H1 (cell line): ENCODE measurements around the gene ARPC3. TPM values are rescaled to one million over a fixed set of nuclear protein-coding genes. Genes with fewer than 3 reads are reported as not detected.

Experiments used
- CTCF ChIA-PET: fragments of 300-600 bp; sonication (Branson Sonifier 250); formaldehyde crosslinking; loops from one replicate; lab custom pipeline; 2021; ENCODE audit not compliant: partially characterized antibody; lab: Charles Lee
- POLR2A ChIA-PET: fragments of 300-600 bp; sonication (Branson Sonifier 250); formaldehyde crosslinking; loops from one replicate; lab custom pipeline; 2021; ENCODE audit warnings: inconsistent platforms; ENCODE audit not compliant: partially characterized antibody; lab: Charles Lee
- DNase-seq, 2 experiments: peaks; one replicate each; pipeline versions ENCODE4 v3.0.0 to v3.0.0-alpha.2; 2010 to 2022; ENCODE audit warnings: low spot score in 2 of 2, low read depth in 1 of 2, mixed read lengths in 1 of 2
- FAIRE-seq: peaks from 2 replicates; lab custom pipeline; 2011; peaks lifted over from hg19 to GRCh38; lab: Jason Lieb, UNC
- H2AFZ ChIP-seq: 2 replicates; pipeline ENCODE4 v1.8.1; 2012; ENCODE audit warnings: low read length, inconsistent platforms
- H2AK5ac ChIP-seq: 2 replicates; pipeline ENCODE4 v1.6.1; 2013; ENCODE audit warnings: low read depth, low read length
- H2BK120ac ChIP-seq: replicated peaks from 2 replicates; pipeline ENCODE3; 2013; ENCODE audit warnings: low read depth, low read length, inconsistent platforms
- H2BK12ac ChIP-seq: 2 replicates; pipeline ENCODE4 v1.6.1; 2013; ENCODE audit warnings: low read depth, low read length
- H2BK15ac ChIP-seq: 2 replicates; pipeline ENCODE4 v1.6.1; 2013; ENCODE audit warnings: low read length
- H2BK20ac ChIP-seq: 2 replicates; pipeline ENCODE4 v1.6.1; 2013; ENCODE audit warnings: low read length
- H2BK5ac ChIP-seq: 2 replicates; pipeline ENCODE4 v1.6.1; 2013; ENCODE audit warnings: low read depth, low read length
- H3K14ac ChIP-seq: 2 replicates; pipeline ENCODE4 v1.6.1; 2013; ENCODE audit warnings: inconsistent platforms; ENCODE audit not compliant: insufficient read length
- H3K18ac ChIP-seq: 2 replicates; pipeline ENCODE4 v1.6.1; 2013; ENCODE audit warnings: low read length; ENCODE audit errors: extremely low read depth
- H3K23ac ChIP-seq: 2 replicates; pipeline ENCODE4 v1.6.1; 2013; ENCODE audit warnings: inconsistent platforms; ENCODE audit not compliant: insufficient read length
- H3K23me2 ChIP-seq: 2 replicates; pipeline ENCODE4 v1.6.1; 2013; ENCODE audit warnings: low read depth, low read length
- H3K27ac ChIP-seq: 2 replicates; pipeline ENCODE4 v1.6.1; 2011; ENCODE audit warnings: low read depth, low read length, inconsistent platforms
- H3K27me3 ChIP-seq, 4 experiments: replicated peaks in 1 of 4; 1 replicate in 1 of 4; 2 replicates in 3 of 4; pipeline versions ENCODE4 v1.6.1 to v1.8.1; 2011 to 2013; ENCODE audit warnings: low read length in 3 of 4, mild to moderate bottlenecking in 3 of 4, inconsistent platforms in 2 of 4, mixed read lengths in 2 of 4, moderate library complexity in 1 of 4; ENCODE audit not compliant: control insufficient read depth in 3 of 4, insufficient read depth in 3 of 4; ENCODE audit errors: extremely low read depth in 1 of 4
- H3K36me3 ChIP-seq, 4 experiments: 2 replicates each; pipeline versions ENCODE4 v1.6.1 to v1.8.1; 2011 to 2013; ENCODE audit warnings: mild to moderate bottlenecking in 4 of 4, low read length in 3 of 4, moderate library complexity in 2 of 4, control low read depth in 1 of 4, inconsistent platforms in 1 of 4; ENCODE audit not compliant: insufficient read depth in 4 of 4, control insufficient read depth in 2 of 4
- H3K4ac ChIP-seq: replicated peaks from 2 replicates; pipeline ENCODE3; 2013; ENCODE audit warnings: low read length, low read depth, mixed read lengths, inconsistent platforms; ENCODE audit not compliant: insufficient read length
- H3K4me1 ChIP-seq, 4 experiments: replicated peaks in 1 of 4; 1 replicate in 1 of 4; 2 replicates in 3 of 4; pipeline versions ENCODE4 v1.6.1 to v1.8.1; 2011 to 2013; ENCODE audit warnings: low read length in 3 of 4, inconsistent platforms in 2 of 4, mixed read lengths in 1 of 4; ENCODE audit not compliant: insufficient read depth in 4 of 4, control insufficient read depth in 3 of 4
- H3K4me2 ChIP-seq, 2 experiments: 2 replicates each; pipeline versions ENCODE4 v1.6.1 to v1.8.1; 2011 to 2013; ENCODE audit warnings: low read depth in 2 of 2, low read length in 2 of 2, control low read depth in 1 of 2, inconsistent platforms in 1 of 2, mild to moderate bottlenecking in 1 of 2; ENCODE audit not compliant: insufficient read depth in 1 of 2
- H3K4me3 ChIP-seq, 4 experiments: fragments of 200-600, 300-600 bp in 1 of 4; sonication (generic), shearing (Covaris generic), sonication (Bioruptor Twin) in 1 of 4; 2 replicates each; pipeline versions ENCODE4 v1.5.1 to v1.8.1; 2011 to 2016; ENCODE audit warnings: low read length in 4 of 4, low read depth in 3 of 4, control low read depth in 2 of 4, inconsistent platforms in 2 of 4, mild to moderate bottlenecking in 2 of 4, mixed read lengths in 1 of 4, moderate library complexity in 1 of 4; ENCODE audit not compliant: insufficient read depth in 2 of 4; ENCODE audit errors: extremely low read depth in 1 of 4
- H3K56ac ChIP-seq: replicated peaks from 2 replicates; pipeline ENCODE3; 2013; ENCODE audit warnings: low read depth, mild to moderate bottlenecking, mixed read lengths, low read length, inconsistent platforms; ENCODE audit not compliant: insufficient read length
- H3K79me1 ChIP-seq: 2 replicates; pipeline ENCODE4 v1.6.1; 2013; ENCODE audit warnings: low read depth, low read length, control low read depth
- H3K79me2 ChIP-seq, 2 experiments: 2 replicates each; pipeline versions ENCODE4 v1.6.1 to v1.8.1; 2012 to 2013; ENCODE audit warnings: low read length in 2 of 2, mild to moderate bottlenecking in 2 of 2, inconsistent platforms in 1 of 2; ENCODE audit not compliant: insufficient read depth in 2 of 2, control insufficient read depth in 1 of 2
- H3K9ac ChIP-seq, 4 experiments: replicated peaks in 1 of 4; 1 replicate in 1 of 4; 2 replicates in 3 of 4; pipeline versions ENCODE4 v1.6.1 to v1.8.1; 2011 to 2013; ENCODE audit warnings: low read depth in 3 of 4, low read length in 3 of 4, control low read depth in 2 of 4, mild to moderate bottlenecking in 2 of 4, moderate library complexity in 2 of 4, inconsistent platforms in 1 of 4; ENCODE audit errors: extremely low read depth in 1 of 4
- H3K9me3 ChIP-seq, 2 experiments: 2 replicates each; pipeline versions ENCODE4 v1.6.1 to v1.8.1; 2012 to 2013; ENCODE audit warnings: mild to moderate bottlenecking in 2 of 2, moderate library complexity in 2 of 2, control low read depth in 1 of 2, inconsistent platforms in 1 of 2, low read depth in 1 of 2, low read length in 1 of 2, mixed read lengths in 1 of 2; ENCODE audit not compliant: insufficient read depth in 2 of 2
- H4K20me1 ChIP-seq, 2 experiments: replicated peaks in 1 of 2; 2 replicates each; pipeline versions ENCODE3 to v1.8.1; 2011 to 2013; ENCODE audit warnings: inconsistent platforms in 2 of 2, low read length in 2 of 2, mild to moderate bottlenecking in 1 of 2; ENCODE audit not compliant: insufficient read depth in 2 of 2, control insufficient read depth in 1 of 2
- H4K5ac ChIP-seq: 2 replicates; pipeline ENCODE4 v1.6.1; 2013; ENCODE audit warnings: low read length, low read depth, mixed read lengths, inconsistent platforms; ENCODE audit not compliant: insufficient read length
- H4K8ac ChIP-seq: 2 replicates; pipeline ENCODE4 v1.8.0; 2013; ENCODE audit warnings: mild to moderate bottlenecking, moderate library complexity, low read length, inconsistent platforms; ENCODE audit not compliant: insufficient read depth; ENCODE audit errors: extremely low read depth
- H4K91ac ChIP-seq: replicated peaks from 2 replicates; pipeline ENCODE3; 2013; ENCODE audit warnings: low read length, mixed read lengths, inconsistent platforms; ENCODE audit not compliant: insufficient read length
- BCL11A ChIP-seq, 2 experiments: IDR thresholded peaks; one replicate each; pipeline ENCODE4 v1.6.1; 2011; ENCODE audit warnings: low read depth in 2 of 2, low read length in 2 of 2, mild to moderate bottlenecking in 2 of 2
- CBX8 ChIP-seq: fragments of 300-800, 300-1000 bp; sonication (generic); IDR thresholded peaks from 2 replicates; pipeline ENCODE4 v1.7.1; 2016; ENCODE audit warnings: low read depth, low read length, borderline replicate concordance
- CHD1 ChIP-seq: IDR thresholded peaks from 2 replicates; pipeline ENCODE4 v1.6.1; 2012; ENCODE audit warnings: low read depth, low read length, improper control_type of control experiment
- EGR1 ChIP-seq: IDR thresholded peaks from 2 replicates; pipeline ENCODE4 v1.6.1; 2011; ENCODE audit warnings: low read depth, low read length, borderline replicate concordance
- KDM4A ChIP-seq: IDR thresholded peaks from one replicate; pipeline ENCODE4 v1.7.1; 2012; ENCODE audit warnings: low read depth, mild to moderate bottlenecking, moderate library complexity, low read length, inconsistent platforms; ENCODE audit not compliant: severe bottlenecking
- KDM5A ChIP-seq: fragments of 200-600 bp; IDR thresholded peaks from 2 replicates; pipeline ENCODE4 v1.7.1; 2012; ENCODE audit warnings: mild to moderate bottlenecking, low read length, inconsistent platforms, mixed read lengths
- NRF1 ChIP-seq: IDR thresholded peaks from 2 replicates; pipeline ENCODE4 v1.6.1; 2011; ENCODE audit warnings: mild to moderate bottlenecking, low read depth, low read length, improper control_type of control experiment
- SIN3A ChIP-seq, 2 experiments: IDR thresholded peaks in 1 of 2; conservative IDR thresholded peaks in 1 of 2; 2 replicates each; pipeline ENCODE4 v1.6.1; 2011 to 2012; ENCODE audit warnings: low read length in 2 of 2, improper control_type of control experiment in 1 of 2, low read depth in 1 of 2, mild to moderate bottlenecking in 1 of 2
- SP1 ChIP-seq: IDR thresholded peaks from 2 replicates; pipeline ENCODE4 v1.6.1; 2011; ENCODE audit warnings: low read depth, low read length
- SP2 ChIP-seq: IDR thresholded peaks from 2 replicates; pipeline ENCODE4 v1.6.1; 2012; ENCODE audit warnings: mild to moderate bottlenecking, low read length, inconsistent platforms
- SRF ChIP-seq: IDR thresholded peaks from 2 replicates; pipeline ENCODE4 v1.6.1; 2011; ENCODE audit warnings: mild to moderate bottlenecking, low read depth, low read length, moderate library complexity
- SUZ12 ChIP-seq: fragments of 200-600 bp; sonication (generic); IDR thresholded peaks from 2 replicates; pipeline ENCODE4 v1.6.1; 2012; ENCODE audit warnings: mild to moderate bottlenecking, inconsistent platforms, low read length, moderate library complexity, mixed read lengths
- whole genome bisulfite sequencing, 2 experiments: shearing (Covaris generic) in 1 of 2; methylation state at CpG; one replicate each; pipeline versions ENCODE4 v1.1.6 to v1.1.7; 2013 to 2015; ENCODE audit warnings: low lambda C conversion rate in 2 of 2, mixed read lengths in 2 of 2, inconsistent platforms in 1 of 2, low coverage in 1 of 2, missing lambda C conversion rate in 1 of 2; ENCODE audit not compliant: insufficient replicate concordance in 2 of 2, insufficient coverage in 1 of 2, insufficient read length in 1 of 2; ENCODE audit errors: extremely low coverage in 1 of 2, missing lambda C conversion rate in 1 of 2; 5-methylcytosine and 5-hydroxymethylcytosine counted together
- polyA plus RNA-seq, 7 experiments: library from polyadenylated mRNA; depleted of rRNA in 3 of 7; stranded (reverse) in 5 of 7; unstranded in 2 of 7; fragments of >200 nt in 5 of 7; fragments of 200-250 nt in 2 of 7; gene quantifications; 1 replicate in 5 of 7; 2 replicates in 1 of 7; 4 replicates in 1 of 7; pipeline versions ENCODE4 v1.2.1 to v1.2.3, GENCODE V29; 2011 to 2013; ENCODE audit warnings: missing spikeins in 2 of 7, mixed read lengths in 2 of 7
- total RNA-seq: library from RNA; stranded (reverse); fragmentation: NEBNext Ultra II Directional; extraction: Animal tissue kit (Norgen Biotek cat#: 25700); gene quantifications from 2 replicates; pipeline ENCODE4 v1.2.1, GENCODE V29; 2021
- TF ChIP-seq, protein P1 (sequence below): IDR thresholded peaks from 2 replicates; pipeline ENCODE4 v1.6.1; 2012; ENCODE audit warnings: inconsistent platforms
- TF ChIP-seq, protein P2 (sequence below): IDR thresholded peaks from 2 replicates; pipeline ENCODE4 v1.6.1; 2012; ENCODE audit warnings: inconsistent platforms

ARPC3 gene
- total and polyA plus RNA-seq, 2 of the 8 experiments (the other 6 are each of a cell fraction or from before 2014, with no cell fraction given): 36.7 to 160 TPM

DNA sequence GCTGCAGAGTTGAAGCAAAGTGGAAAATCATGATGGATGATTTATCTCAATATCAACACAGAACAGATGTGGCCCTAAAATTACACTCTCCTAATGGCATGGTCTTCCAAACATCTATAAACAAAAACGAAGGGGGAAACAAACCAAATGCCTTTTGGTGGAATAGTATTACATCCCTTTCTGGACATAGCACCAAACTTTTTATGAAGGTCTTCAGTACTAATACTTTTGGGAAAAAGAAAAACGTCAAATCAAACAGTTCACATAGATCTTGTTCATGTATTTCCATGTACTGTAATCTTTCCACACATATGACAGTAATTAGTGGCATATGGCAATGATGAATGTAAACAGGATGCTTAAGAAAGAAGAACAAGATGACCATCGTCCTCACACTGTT is 23.7 kb downstream of the ARPC3 start:
- TF ChIP-seq SUZ12 (no peak), CHD1 (no peak), CBX8 (no peak), SIN3A (conservative IDR thresholded peaks at IDR 0.05 in 1 of 2, IDR thresholded peaks at IDR 0.05 in 1 of 2; ENCODE audit: low read depth in 1 of 2, low read length in 2 of 2) (no peak), EGR1 (no peak), SP1 (no peak), KDM5A (no peak), SRF (no peak), BCL11A (IDR thresholded peaks at IDR 0.05; ENCODE audit: low read depth in 2 of 2, low read length in 2 of 2) (no peak), NRF1 (no peak), KDM4A (no peak), SP2 (no peak)
- TF ChIP-seq, protein P1, sequence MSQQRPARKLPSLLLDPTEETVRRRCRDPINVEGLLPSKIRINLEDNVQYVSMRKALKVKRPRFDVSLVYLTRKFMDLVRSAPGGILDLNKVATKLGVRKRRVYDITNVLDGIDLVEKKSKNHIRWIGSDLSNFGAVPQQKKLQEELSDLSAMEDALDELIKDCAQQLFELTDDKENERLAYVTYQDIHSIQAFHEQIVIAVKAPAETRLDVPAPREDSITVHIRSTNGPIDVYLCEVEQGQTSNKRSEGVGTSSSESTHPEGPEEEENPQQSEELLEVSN: no peak
- TF ChIP-seq, protein P2, sequence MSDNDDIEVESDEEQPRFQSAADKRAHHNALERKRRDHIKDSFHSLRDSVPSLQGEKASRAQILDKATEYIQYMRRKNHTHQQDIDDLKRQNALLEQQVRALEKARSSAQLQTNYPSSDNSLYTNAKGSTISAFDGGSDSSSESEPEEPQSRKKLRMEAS: no peak
- TF ChIP-seq, all 59 proteins: peak for 0

More for the DNA sequence above, 23.7 kb downstream of the ARPC3 start:
- Histone ChIP-seq H3K4ac (no peak overlapping the region), H3K9ac (no peak overlapping the region), H2BK20ac (no peak overlapping the region), H2BK120ac (no peak overlapping the region), H4K8ac (no peak overlapping the region), H3K9me3 (no peaks in the 10 kb centered on the region), H2BK15ac (no peak overlapping the region), H3K36me3 (no peaks in the 10 kb centered on the region), H3K23ac (no peak overlapping the region), H4K20me1 (no peaks in the 10 kb centered on the region), H3K79me2 (no peaks in the 10 kb centered on the region), H2BK5ac (no peak overlapping the region), H3K56ac (no peak overlapping the region), H2AFZ (no peak overlapping the region), H2BK12ac (no peak overlapping the region), H3K18ac (no peak overlapping the region), H4K91ac (no peak overlapping the region), H3K23me2 (no peaks in the 10 kb centered on the region), H2AK5ac (no peak overlapping the region), H3K79me1 (no peaks in the 10 kb centered on the region), H4K5ac (no peak overlapping the region), H3K4me2 (no peak overlapping the region), H3K4me3 (no peak overlapping the region), H3K27ac (no peak overlapping the region), H3K27me3 (no peaks in the 10 kb centered on the region), H3K4me1 (peaks cover 3 to 5% (median 3%) of the 10 kb centered on the region in 4 experiments; a peak in 4 of 7 replicates), H3K14ac (no peak overlapping the region)
- ChIA-PET POLR2A (interaction anchor here (0.6 to 2.7 kb wide), 2 partner anchors 42 to 362 kb away, joined by 3 to 10 read pairs; partner anchors contain the start of genes FAM216A and GPN3), CTCF (no interaction called here)
- 92% methylated on average over 3 of the region's 3 CpGs; no CpG with 5 or more reads in 1 of the 2 experiments for WGBS, 2 experiments
- DNase-seq (no peak), FAIRE-seq (no peak)
